Transverse colon (tissue), 4 donors: Measurements from ENCODE around the gene SMYD2. TPM values are rescaled to one million over a fixed set of nuclear protein-coding genes. Genes with fewer than 3 reads are reported as not detected.

ENCODE experiments used
- DNase-seq: peaks from one replicate; pipeline ENCODE4 v3.0.0-alpha.2; 2019
- H3K27ac ChIP-seq, 4 donors: fragments of 200-600 bp; sonication (generic); 2 replicates each; pipeline ENCODE4 v1.5.1; 2016 to 2018; ENCODE audit warnings: inconsistent platforms in 4 of 4
- H3K27me3 ChIP-seq: fragments of 200-600 bp; sonication (generic); 2 replicates; pipeline ENCODE4 v1.5.1; 2017; ENCODE audit warnings: inconsistent platforms
- H3K36me3 ChIP-seq, 4 donors: fragments of 200-600 bp; sonication (generic); 2 replicates each; pipeline ENCODE4 v1.5.1; 2017 to 2019; ENCODE audit warnings: inconsistent platforms in 4 of 4
- H3K4me1 ChIP-seq, 4 donors: fragments of 200-600 bp; sonication (generic); 2 replicates each; pipeline ENCODE4 v1.5.1; 2017 to 2020; ENCODE audit warnings: inconsistent platforms in 4 of 4
- H3K4me3 ChIP-seq, 4 donors: fragments of 200-600 bp; sonication (generic); 1 replicate in 1 of 4; 2 replicates in 3 of 4; pipeline versions ENCODE4 v1.5.1 to v1.6.1; 2017 to 2019; ENCODE audit warnings: inconsistent platforms in 4 of 4
- H3K9me3 ChIP-seq, 2 donors: fragments of 200-600 bp; sonication (generic); 2 replicates each; pipeline ENCODE4 v1.5.1; 2017 to 2019; ENCODE audit warnings: inconsistent platforms in 2 of 2
- EP300 ChIP-seq: sonication (generic); formaldehyde crosslinking; IDR thresholded peaks from one replicate; pipeline ENCODE4 v1.6.1; 2017; ENCODE audit warnings: antibody characterized with exemption, low read depth
- POLR2A ChIP-seq: fragments of 450-650 bp; IDR thresholded peaks from one replicate; pipeline ENCODE4 v1.6.1; 2016; ENCODE audit warnings: antibody characterized with exemption, mild to moderate bottlenecking, moderate library complexity
- POLR2AphosphoS5 ChIP-seq, 3 donors: sonication (generic); formaldehyde crosslinking; IDR thresholded peaks; one replicate each; pipeline ENCODE4 v1.6.1; 2016; ENCODE audit warnings: antibody characterized with exemption in 3 of 3
- WGBS, 2 donors: methylation state at CpG; one replicate each; pipeline ENCODE4 v1.1.5; 2018; ENCODE audit warnings: low coverage in 1 of 2; 5-methylcytosine and 5-hydroxymethylcytosine counted together
- in situ Hi-C, 4 donors: fragments of 200-750 bp; cut with MboI; loops; one replicate each; pipeline versions ENCODE4 v1.15.0 to v1.15.1; 2017; ENCODE audit warnings: low sequenced_read_pairs in 3 of 4, low pct_ligation_motif_present in 1 of 4, low pct_unique_long_range_greater_than_20kb in 1 of 4
- intact Hi-C: fragments of 100-400 bp; cut with DNase I; formaldehyde crosslinking; loops from one replicate; pipeline ENCODE4 v1.15.1; 2023; ENCODE audit warnings: low total_unique reads
- total RNA-seq, 4 donors: library from RNA; depleted of rRNA; stranded (reverse); fragments of >200 nt; gene quantifications; one replicate each; pipeline ENCODE4 v1.1.0, GENCODE V29; 2016
- TF ChIP-seq, protein P1 (sequence below), 5 experiments: fragments of 200-600 bp in 3 of 5; fragments of 450-650 bp in 2 of 5; sonication (generic) in 3 of 5; IDR thresholded peaks; 1 replicate in 2 of 5; 2 replicates in 3 of 5; pipeline ENCODE4 v1.5.1; 2016 to 2017; ENCODE audit warnings: antibody characterized with exemption in 5 of 5, inconsistent platforms in 3 of 5, mild to moderate bottlenecking in 2 of 5, moderate library complexity in 1 of 5

The SMYD2 gene
- total RNA-seq, 4 donors from 2014 or later = 8.6 to 21.8 (median 20.9) TPM

DNA sequence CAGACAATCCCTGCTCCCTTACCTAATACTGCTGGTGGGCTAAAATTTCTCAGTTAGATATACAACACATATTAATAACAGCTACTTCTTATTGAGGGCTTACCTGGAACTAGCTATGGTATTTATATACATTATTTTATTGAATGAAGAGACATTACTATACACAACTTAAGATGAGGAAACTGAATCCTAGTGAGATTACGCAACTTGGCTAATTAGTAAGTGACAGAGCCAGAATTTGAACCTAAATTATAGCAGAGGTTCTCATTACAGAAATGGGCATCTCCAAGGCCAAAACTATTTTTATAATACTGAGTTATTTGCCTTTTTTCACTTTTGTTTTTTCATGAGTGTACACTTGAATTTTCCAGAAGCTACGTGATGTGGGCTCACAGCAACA lies 44.5 kb upstream of the SMYD2 start:
- Histone ChIP-seq H3K27me3 (peaks cover 3% of the 10 kb centered on the region), H3K36me3 (no peaks in the 10 kb centered on the region), H3K4me1 (no peaks in the 10 kb centered on the region), H3K4me3 (no peak overlapping the region), H3K27ac (no peak overlapping the region), H3K9me3 (no peaks in the 10 kb centered on the region)
- intact Hi-C loops = no loop called here
- 39 to 77% methylated on average over 2 of the region's 2 CpGs for WGBS, 2 donors
- in situ Hi-C loops = loop anchor here in 1 of 4 donors (25.0 kb wide), 1 partner anchor 526 kb away; no protein-coding TSS in a partner anchor
- TF ChIP-seq EP300 (no peak), POLR2AphosphoS5 (IDR thresholded peaks at IDR 0.05) (no peak)
- TF ChIP-seq, protein P1, sequence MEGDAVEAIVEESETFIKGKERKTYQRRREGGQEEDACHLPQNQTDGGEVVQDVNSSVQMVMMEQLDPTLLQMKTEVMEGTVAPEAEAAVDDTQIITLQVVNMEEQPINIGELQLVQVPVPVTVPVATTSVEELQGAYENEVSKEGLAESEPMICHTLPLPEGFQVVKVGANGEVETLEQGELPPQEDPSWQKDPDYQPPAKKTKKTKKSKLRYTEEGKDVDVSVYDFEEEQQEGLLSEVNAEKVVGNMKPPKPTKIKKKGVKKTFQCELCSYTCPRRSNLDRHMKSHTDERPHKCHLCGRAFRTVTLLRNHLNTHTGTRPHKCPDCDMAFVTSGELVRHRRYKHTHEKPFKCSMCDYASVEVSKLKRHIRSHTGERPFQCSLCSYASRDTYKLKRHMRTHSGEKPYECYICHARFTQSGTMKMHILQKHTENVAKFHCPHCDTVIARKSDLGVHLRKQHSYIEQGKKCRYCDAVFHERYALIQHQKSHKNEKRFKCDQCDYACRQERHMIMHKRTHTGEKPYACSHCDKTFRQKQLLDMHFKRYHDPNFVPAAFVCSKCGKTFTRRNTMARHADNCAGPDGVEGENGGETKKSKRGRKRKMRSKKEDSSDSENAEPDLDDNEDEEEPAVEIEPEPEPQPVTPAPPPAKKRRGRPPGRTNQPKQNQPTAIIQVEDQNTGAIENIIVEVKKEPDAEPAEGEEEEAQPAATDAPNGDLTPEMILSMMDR (IDR thresholded peaks at IDR 0.05) = no peak
- no peak for DNase-seq

DNA sequence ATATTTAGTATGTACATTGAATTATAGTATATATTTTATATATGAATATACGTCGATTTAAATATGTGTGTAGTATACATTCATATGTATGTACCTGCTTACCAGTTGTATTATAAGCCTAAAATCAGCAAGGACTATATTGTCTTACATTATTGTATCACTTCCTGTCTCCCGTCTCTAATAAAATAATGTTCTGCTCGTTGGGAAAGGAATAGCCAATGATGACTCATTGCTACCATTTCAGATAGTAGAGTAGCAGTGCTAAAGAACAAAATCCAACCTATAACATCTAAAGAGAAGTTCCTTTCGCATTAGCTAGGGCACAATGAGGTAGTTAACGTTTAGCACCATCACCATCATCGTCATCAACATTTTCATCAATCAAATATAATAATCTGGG lies 39.9 kb upstream of the SMYD2 start:
- no peak for DNase-seq
- H3K4me1 ChIP-seq = no peaks in the 10 kb centered on the region
- in situ Hi-C loops (loop anchor here in 1 of 4 donors (10.0 to 25.0 kb wide), 2 partner anchors 56 to 521 kb away; no protein-coding TSS in a partner anchor), intact Hi-C loops (no loop called here)
- no peaks in the 10 kb centered on the region for H3K9me3 ChIP-seq
- H3K36me3 ChIP-seq = no peaks in the 10 kb centered on the region
- WGBS, 2 donors = 74 to 77% methylated on average over 7 of the region's 7 CpGs
- TF ChIP-seq, protein P1 (IDR thresholded peaks at IDR 0.05) = no peak
- no peak for TF ChIP-seq EP300
- no peak for TF ChIP-seq POLR2A
- no peak for TF ChIP-seq POLR2AphosphoS5 (IDR thresholded peaks at IDR 0.05)
- H3K27ac ChIP-seq = no peak overlapping the region
- peaks cover 4% of the 10 kb centered on the region for H3K27me3 ChIP-seq
- H3K4me3 ChIP-seq = no peak overlapping the region

DNA sequence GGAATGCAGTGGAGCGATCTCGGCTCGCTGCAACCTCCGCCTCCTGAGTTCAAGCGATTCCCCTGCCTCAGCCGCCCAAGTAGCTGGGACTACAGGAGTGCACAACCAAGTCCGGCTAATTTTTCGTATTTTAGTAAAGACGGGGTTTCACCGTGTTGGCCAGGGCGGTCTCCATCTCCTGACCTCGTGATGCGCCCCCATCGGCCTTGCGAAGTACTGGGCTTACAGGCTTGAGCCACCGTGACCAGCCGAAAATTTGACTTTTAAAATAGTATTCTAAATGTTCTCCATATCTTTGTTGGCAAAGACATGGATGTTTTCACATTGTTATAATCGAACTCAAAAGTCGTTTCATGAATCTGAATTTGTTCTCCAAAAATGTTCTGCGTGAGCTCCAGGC lies 36.7 kb upstream of the SMYD2 start:
- peaks cover 4% of the 10 kb centered on the region for H3K27me3 ChIP-seq
- 87 to 92% methylated on average over 13 to 20 of the region's 20 CpGs for WGBS, 2 donors
- intact Hi-C loops = no loop called here
- no peaks in the 10 kb centered on the region for H3K9me3 ChIP-seq
- DNase-seq = no peak
- no peaks in the 10 kb centered on the region for H3K36me3 ChIP-seq
- no peak overlapping the region for H3K4me3 ChIP-seq
- H3K4me1 ChIP-seq = no peaks in the 10 kb centered on the region
- H3K27ac ChIP-seq = no peak overlapping the region
- in situ Hi-C loops = loop anchor here in 1 of 4 donors (10.0 to 25.0 kb wide), 2 partner anchors 59 to 518 kb away; no protein-coding TSS in a partner anchor
- no peak for TF ChIP-seq EP300
- TF ChIP-seq, protein P1 (IDR thresholded peaks at IDR 0.05) = no peak
- TF ChIP-seq POLR2AphosphoS5 (IDR thresholded peaks at IDR 0.05) = no peak

DNA sequence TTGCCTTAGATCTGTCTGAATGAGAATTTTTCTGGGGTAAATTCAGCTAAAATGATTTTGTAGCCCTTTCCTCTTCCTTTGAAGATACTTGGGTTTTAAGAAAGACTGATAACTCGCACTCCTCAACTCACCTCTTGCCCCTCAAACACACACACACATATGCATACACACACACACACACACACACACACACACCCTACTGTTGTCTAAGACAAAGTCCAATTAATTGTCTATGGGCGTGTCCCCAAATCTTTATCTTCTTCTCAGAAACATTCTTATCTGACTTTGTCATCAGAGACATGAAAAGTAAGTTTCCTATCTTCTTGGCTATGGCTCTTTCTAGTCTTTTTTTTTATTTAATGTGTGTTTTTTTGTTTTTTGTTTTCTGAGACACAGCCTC lies 36.1 kb upstream of the SMYD2 start:
- no peak overlapping the region for H3K27ac ChIP-seq
- in situ Hi-C loops = loop anchor here in 1 of 4 donors (10.0 to 25.0 kb wide), 2 partner anchors 60 to 517 kb away; no protein-coding TSS in a partner anchor
- no peaks in the 10 kb centered on the region for H3K9me3 ChIP-seq
- H3K27me3 ChIP-seq = peaks cover 4% of the 10 kb centered on the region
- WGBS, 2 donors = 62 to 83% methylated on average over 2 of the region's 2 CpGs
- no peaks in the 10 kb centered on the region for H3K36me3 ChIP-seq
- TF ChIP-seq EP300 (no peak), POLR2AphosphoS5 (IDR thresholded peaks at IDR 0.05) (no peak), POLR2A (no peak)
- TF ChIP-seq, protein P1 (IDR thresholded peaks at IDR 0.05) = no peak
- H3K4me3 ChIP-seq = no peak overlapping the region
- intact Hi-C loops = no loop called here
- DNase-seq = no peak
- H3K4me1 ChIP-seq = no peaks in the 10 kb centered on the region
